ENCODE data around the gene SLC13A3.
"Not testable (repeated sequence)": the region's sequence is repeated elsewhere in the genome, so short reads cannot be mapped to it uniquely, and the experiment has no call there.

The SLC13A3 gene

GRCh38 chr20:46681032-46681854 is 30.0 kb upstream of the SLC13A3 start:
- peak; percentile 63 for DNase-seq (ENCODE audit: low spot score)

- no peak for DNase-seq (ENCODE audit: low spot score)
Observed at GRCh38 chr20:46680684-46681031, 29.4 kb upstream of the SLC13A3 start.

DNA sequence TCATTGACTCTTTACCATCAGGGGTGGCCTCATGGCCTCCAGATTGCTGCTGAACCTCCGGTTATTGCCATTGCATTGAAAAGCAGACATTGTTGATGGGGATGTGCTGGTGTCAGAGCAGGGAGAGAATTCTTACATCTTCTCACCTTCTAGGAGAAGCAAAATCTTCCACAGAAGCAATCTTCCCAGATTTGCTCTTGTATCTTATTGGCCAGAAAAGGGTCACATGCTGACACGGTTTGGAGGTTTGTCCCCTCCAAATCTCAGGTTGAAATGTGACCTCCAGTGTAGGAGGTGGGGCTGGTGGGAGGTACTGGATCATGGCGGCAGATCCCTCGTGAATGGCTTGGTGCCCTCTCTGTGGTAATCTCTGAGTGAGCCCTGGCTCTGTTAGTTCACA is 27.3 kb upstream of the SLC13A3 start:
- no peak for DNase-seq (ENCODE audit: low spot score)

DNA sequence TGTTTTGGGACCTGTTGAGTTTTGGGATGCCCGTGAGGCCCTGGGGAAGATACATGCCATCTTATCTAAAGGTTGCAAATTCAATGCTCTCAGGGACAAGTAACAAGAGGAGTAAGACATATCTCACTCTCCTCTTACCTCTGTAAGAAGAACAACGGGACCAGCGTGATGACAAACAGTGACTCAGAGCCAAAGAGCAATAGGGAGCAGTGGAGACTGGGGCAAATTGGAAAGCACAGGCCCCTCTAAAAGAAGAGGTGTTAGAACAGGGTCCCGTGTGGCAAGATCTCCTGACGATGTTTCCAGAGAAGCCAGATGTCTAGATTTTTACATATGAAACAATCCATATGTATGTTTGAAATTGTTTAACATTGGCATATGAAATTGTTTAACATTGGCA is 26.3 kb upstream of the SLC13A3 start:
- no peak for DNase-seq (ENCODE audit: low spot score)

GRCh38 chr20:46676649-46677316 is 25.5 kb upstream of the SLC13A3 start:
- DNase-seq (ENCODE audit: low spot score), result not testable (repeated sequence)

GRCh38 chr20:46674253-46675083 is 23.2 kb upstream of the SLC13A3 start:
- DNase-seq (ENCODE audit: low spot score), result no peak

DNA sequence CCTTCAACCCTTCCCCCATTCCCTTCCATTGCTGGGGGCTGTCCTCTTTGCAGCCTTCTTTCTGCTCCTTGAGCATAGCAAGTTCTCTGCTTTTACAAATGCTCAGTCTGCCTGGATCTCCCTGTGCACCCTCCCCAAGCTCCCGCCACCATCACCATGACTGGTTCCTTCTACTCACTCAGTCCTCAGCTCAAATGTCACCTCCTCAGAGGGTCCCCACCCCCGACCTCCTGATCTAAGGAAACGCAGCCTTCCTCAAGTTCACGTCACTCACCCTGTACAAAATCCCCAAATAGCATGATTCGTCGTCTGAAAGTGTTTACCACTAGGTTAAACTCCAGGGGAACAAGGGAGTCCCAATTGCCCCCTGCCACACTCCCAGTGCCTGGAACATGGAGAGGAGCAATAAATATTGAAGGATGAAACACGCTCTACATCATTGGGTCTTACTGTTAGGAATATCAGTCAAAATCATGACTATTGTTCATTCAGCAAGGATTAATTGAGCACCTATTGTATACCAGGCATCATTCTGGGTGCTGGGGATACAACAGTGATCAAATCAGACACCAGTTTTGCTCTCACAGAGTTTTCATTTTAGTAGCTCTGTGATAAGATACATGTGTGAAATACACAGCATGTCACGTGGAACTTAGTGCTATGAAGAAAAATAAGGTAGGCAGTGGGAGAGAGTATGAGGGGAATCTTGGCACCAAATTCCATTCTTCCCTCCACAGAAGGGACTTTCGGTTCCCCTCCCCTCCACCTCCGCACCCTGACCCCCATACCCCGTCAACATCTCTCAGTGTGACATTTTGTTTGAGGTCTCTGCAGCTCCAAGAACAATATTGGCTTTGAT is 22.4 kb upstream of the SLC13A3 start:
- DNase-seq (ENCODE audit: low spot score), result no peak

DNA sequence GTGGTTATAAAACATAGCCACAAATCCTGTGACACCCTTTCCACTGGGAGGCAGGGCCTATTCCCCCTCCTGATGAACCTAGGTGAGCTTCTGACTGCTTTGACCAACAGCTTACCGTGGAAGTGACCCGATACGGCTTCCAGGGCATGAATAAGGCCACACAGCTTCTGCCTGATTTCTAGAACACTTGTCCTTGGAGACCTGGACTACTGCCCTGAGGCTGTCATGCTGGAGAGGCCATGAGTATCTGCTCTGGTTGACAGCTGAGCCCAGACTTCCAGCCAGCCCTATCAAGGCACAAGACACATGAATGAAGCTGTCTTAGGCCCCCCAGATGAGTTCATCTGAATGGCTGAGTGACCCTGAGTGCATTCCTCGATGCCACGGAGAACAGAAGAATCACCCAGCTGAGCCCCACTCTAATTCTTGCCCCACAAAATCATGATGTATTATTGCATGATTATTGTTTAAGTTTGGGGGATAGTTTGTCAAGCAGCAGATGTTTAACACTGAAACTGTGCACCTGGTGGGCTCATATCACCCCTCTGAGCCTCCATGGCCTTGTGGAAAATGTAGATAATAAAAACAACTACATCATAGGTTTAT is 21.4 kb upstream of the SLC13A3 start:
- DNase-seq (ENCODE audit: low spot score), result no peak

- no peak for DNase-seq (ENCODE audit: low spot score)
Observed at GRCh38 chr20:46671866-46672542, 20.7 kb upstream of the SLC13A3 start.

- no peak for DNase-seq (ENCODE audit: low spot score)
Observed at GRCh38 chr20:46670585-46671584, 19.6 kb upstream of the SLC13A3 start.

GRCh38 chr20:46670228-46670584 is 18.9 kb upstream of the SLC13A3 start:
- no peak for DNase-seq (ENCODE audit: low spot score)

DNA sequence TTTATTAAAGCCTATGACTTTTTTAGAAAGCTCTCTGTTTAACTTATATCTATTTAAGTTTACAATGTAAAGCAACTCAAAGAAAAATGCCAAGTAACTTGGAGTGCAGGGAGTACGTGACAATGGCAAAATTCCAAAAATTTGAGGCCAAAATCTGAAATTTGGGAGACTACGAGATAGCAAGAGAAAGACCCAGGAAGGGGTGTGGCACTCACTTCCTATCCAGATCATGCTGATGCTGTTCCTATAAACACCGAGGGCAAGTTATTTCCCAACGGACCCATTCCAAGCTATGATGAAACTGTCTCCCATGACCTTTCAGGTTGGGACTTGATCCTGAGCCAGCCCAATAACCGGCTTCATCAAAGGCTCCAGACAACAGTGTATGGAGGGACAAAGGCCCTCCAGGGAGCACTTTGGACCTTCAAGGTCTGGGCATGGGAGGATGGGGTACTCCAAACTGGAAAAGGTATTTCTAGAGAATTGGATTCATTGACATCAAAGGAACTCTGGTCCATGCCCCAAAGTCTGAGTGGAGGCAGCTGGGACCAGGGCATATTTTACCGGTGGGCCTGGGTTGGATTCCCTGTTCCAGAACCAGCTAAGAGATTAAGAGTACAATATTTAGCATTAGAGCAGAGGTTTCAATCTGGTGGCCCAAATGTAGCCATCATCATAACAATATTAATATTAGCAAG is 15.7 kb upstream of the SLC13A3 start:
- DNase-seq (ENCODE audit: low spot score), result no peak

GRCh38 chr20:46666306-46666705 is 15.0 kb upstream of the SLC13A3 start:
- no peak for DNase-seq (ENCODE audit: low spot score)

DNA sequence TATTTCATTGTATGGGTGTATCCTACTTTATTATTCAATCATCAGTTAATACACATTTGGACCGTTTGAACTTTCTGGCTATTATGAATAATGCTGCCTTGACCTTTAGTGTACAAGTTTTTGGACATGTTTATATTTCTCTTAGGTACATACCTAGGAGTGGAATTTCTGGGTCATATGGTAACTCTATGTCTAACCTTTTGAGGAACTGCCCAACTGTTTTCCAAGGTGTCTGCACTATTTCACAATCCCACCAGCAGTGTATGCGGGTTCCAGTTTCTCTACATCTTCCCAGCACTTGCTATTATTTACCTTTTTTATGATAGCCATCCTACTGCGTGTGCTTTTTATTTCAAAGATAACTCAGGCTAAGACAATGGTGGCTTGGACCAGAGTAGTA is 14.3 kb upstream of the SLC13A3 start:
- no peak for DNase-seq (ENCODE audit: low spot score)

DNA sequence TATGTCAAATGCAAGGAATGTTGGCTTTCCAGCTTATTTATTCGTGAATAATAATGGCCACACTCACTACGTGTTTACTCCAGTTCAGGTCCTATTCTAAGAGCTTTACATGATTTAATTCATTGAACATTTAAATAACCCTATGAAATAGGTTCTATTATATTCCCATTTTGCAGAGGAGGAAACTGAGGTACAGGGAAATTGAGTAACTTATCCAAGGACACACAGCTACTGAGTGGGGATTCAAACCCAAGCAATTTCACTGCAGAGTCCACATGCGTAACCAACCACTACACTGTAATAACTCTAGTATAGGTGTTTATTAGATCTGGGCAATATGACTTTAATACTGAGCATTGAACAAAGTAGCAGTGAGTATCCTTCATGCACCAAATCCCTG is 12.3 kb upstream of the SLC13A3 start:
- no peak for DNase-seq (ENCODE audit: low spot score)

DNA sequence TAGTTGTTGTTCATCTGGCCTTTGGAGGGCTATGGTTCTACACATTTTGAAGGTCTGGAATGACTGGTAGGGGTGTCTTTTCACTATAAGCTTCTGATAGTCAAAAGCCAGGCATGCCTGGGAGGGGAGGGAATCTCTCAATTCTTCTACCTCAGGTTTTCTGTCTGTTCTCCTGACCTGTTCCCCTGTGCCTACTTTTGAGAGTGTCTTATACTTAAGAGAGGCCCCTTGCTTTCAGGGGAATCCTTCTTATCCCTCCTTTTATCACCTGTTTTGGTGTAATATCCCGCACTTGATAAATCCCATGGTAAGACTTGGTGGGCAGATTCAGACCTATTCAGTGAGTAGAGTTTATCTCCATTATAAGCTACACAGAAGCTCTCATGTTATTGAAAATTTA is 10.4 kb upstream of the SLC13A3 start:
- no peak for DNase-seq (ENCODE audit: low spot score)

DNA sequence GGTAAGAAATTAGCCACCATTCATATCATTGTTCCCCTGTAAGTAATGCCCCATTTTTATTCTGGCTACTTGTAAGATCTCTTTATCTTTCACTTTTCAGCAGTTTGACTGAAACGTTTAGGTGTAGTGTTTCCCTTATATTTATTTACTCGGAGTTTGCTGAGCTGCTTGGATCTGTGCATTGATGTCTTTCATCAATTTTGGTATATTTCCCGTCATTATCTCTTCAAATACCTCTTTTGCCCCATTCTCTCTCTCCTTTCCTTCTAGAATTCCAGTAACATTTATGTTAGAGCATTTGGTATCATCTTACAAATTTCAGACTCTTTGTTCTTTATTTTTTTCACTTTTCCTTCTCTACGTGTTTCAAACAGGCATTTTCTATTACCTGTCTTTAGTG is 9.2 kb upstream of the SLC13A3 start:
- no peak for DNase-seq (ENCODE audit: low spot score)

- no peak for DNase-seq (ENCODE audit: low spot score)
Observed at GRCh38 chr20:46657618-46658017, 6.4 kb upstream of the SLC13A3 start.

- DNase-seq (ENCODE audit: low spot score), result no peak
Observed at GRCh38 chr20:46657137-46657536, 5.9 kb upstream of the SLC13A3 start.
